IPS-18c (cell line): ENCODE measurements around the gene CACNA2D3.

Experiments
- H3K4me3 ChIP-seq: 2 replicates; pipeline ENCODE4 v1.7.0; 2013; ENCODE audit warnings: low read depth, mild to moderate bottlenecking, low read length, moderate library complexity; ENCODE audit not compliant: insufficient read depth
- H3K9me3 ChIP-seq: one replicate; pipeline ENCODE4 v1.6.1; 2013; ENCODE audit warnings: mild to moderate bottlenecking, low read length, moderate library complexity; ENCODE audit not compliant: control insufficient read depth, insufficient read depth

CACNA2D3 gene

GRCh38 chr3:54563501-54564200, 441.3 kb downstream of the CACNA2D3 start:
- H3K4me3 ChIP-seq = no peak overlapping the region

GRCh38 chr3:54564374-54564925, 442.1 kb downstream of the CACNA2D3 start:
- Histone ChIP-seq H3K4me3 (no peak overlapping the region), H3K9me3 (no peaks in the 10 kb centered on the region)

More at GRCh38 chr3:54563501-54564200, 441.3 kb downstream of the CACNA2D3 start:
- no peaks in the 10 kb centered on the region for H3K9me3 ChIP-seq

- no peak overlapping the region for H3K4me3 ChIP-seq
- no peaks in the 10 kb centered on the region for H3K9me3 ChIP-seq
Measured at GRCh38 chr3:54565956-54566355, 443.6 kb downstream of the CACNA2D3 start.

- no peak overlapping the region for H3K4me3 ChIP-seq
Measured at GRCh38 chr3:54567949-54568348, 445.6 kb downstream of the CACNA2D3 start.

GRCh38 chr3:54570008-54570407, 447.7 kb downstream of the CACNA2D3 start:
- H3K4me3 ChIP-seq = no peak overlapping the region
- H3K9me3 ChIP-seq = no peaks in the 10 kb centered on the region

More at GRCh38 chr3:54567949-54568348, 445.6 kb downstream of the CACNA2D3 start:
- H3K9me3 ChIP-seq = no peaks in the 10 kb centered on the region

GRCh38 chr3:54572197-54572895, 450.0 kb downstream of the CACNA2D3 start:
- Histone ChIP-seq H3K4me3 (no peak overlapping the region), H3K9me3 (no peaks in the 10 kb centered on the region)

- Histone ChIP-seq H3K9me3 (no peaks in the 10 kb centered on the region), H3K4me3 (no peak overlapping the region)
Measured at GRCh38 chr3:54573858-54574257, 451.5 kb downstream of the CACNA2D3 start.

GRCh38 chr3:54574906-54575617, 452.7 kb downstream of the CACNA2D3 start:
- H3K9me3 ChIP-seq = no peaks in the 10 kb centered on the region
- no peak overlapping the region for H3K4me3 ChIP-seq

- Histone ChIP-seq H3K9me3 (no peaks in the 10 kb centered on the region), H3K4me3 (no peak overlapping the region)
Measured at GRCh38 chr3:54575618-54575960, 453.2 kb downstream of the CACNA2D3 start.

GRCh38 chr3:54577313-54577712, 455.0 kb downstream of the CACNA2D3 start:
- Histone ChIP-seq H3K4me3 (no peak overlapping the region), H3K9me3 (no peaks in the 10 kb centered on the region)

GRCh38 chr3:54578417-54578816, 456.1 kb downstream of the CACNA2D3 start:
- H3K4me3 ChIP-seq = no peak overlapping the region
- H3K9me3 ChIP-seq = no peaks in the 10 kb centered on the region

GRCh38 chr3:54580453-54580852, 458.1 kb downstream of the CACNA2D3 start:
- H3K4me3 ChIP-seq = no peak overlapping the region
- no peaks in the 10 kb centered on the region for H3K9me3 ChIP-seq

GRCh38 chr3:54582424-54582823, 460.1 kb downstream of the CACNA2D3 start:
- Histone ChIP-seq H3K9me3 (no peaks in the 10 kb centered on the region), H3K4me3 (no peak overlapping the region)

GRCh38 chr3:54591157-54591556, 468.8 kb downstream of the CACNA2D3 start:
- Histone ChIP-seq H3K4me3 (no peak overlapping the region), H3K9me3 (no peaks in the 10 kb centered on the region)

GRCh38 chr3:54593653-54594052, 471.3 kb downstream of the CACNA2D3 start:
- Histone ChIP-seq H3K4me3 (no peak overlapping the region), H3K9me3 (no peaks in the 10 kb centered on the region)

- no peak overlapping the region for H3K4me3 ChIP-seq
- H3K9me3 ChIP-seq = no peaks in the 10 kb centered on the region
Measured at GRCh38 chr3:54596087-54596486, 473.7 kb downstream of the CACNA2D3 start.

- H3K4me3 ChIP-seq = no peak overlapping the region
- no peaks in the 10 kb centered on the region for H3K9me3 ChIP-seq
Measured at GRCh38 chr3:54599716-54600115, 477.4 kb downstream of the CACNA2D3 start.
